Activated CD4-positive, alpha-beta T cell treated with anti-CD3 and anti-CD28 coated beads, Interleukin-2, amount 10 ng/mL, durations not matched to agents 7 days and 5 days (primary cell): ENCODE data around the gene DLGAP1. TPM values are rescaled to one million over a fixed set of nuclear protein-coding genes. Genes with fewer than 3 reads are reported as not detected.

Experiments
- CTCF ChIA-PET: fragments of 350-600 bp; sonication (Branson Sonifier 250); formaldehyde crosslinking; loops from one replicate; lab custom pipeline; 2021; ENCODE audit warnings: antibody characterized with exemption; lab: Charles Lee
- POLR2A ChIA-PET: fragments of 350-600 bp; sonication (Branson Sonifier 250); formaldehyde crosslinking; loops from one replicate; lab custom pipeline; 2021; ENCODE audit warnings: antibody characterized with exemption; lab: Charles Lee
- DNase-seq: peaks from one replicate; pipeline ENCODE4 v3.0.0-alpha.2; 2020
- H3K27ac Mint-ChIP-seq: one replicate; pipeline ENCODE4 v1.8.0; 2021; ENCODE audit warnings: mild to moderate bottlenecking, moderate library complexity, mixed read lengths
- H3K27me3 Mint-ChIP-seq: one replicate; pipeline ENCODE4 v1.8.0; 2021; ENCODE audit warnings: mixed read lengths
- H3K36me3 Mint-ChIP-seq: one replicate; pipeline ENCODE4 v1.8.0; 2021; ENCODE audit warnings: low read depth, mixed read lengths
- H3K4me1 Mint-ChIP-seq: one replicate; pipeline ENCODE4 v1.8.0; 2021; ENCODE audit warnings: mixed read lengths
- H3K4me3 Mint-ChIP-seq: one replicate; pipeline ENCODE4 v1.8.0; 2021; ENCODE audit warnings: mild to moderate bottlenecking, moderate library complexity, mixed read lengths
- H3K9me3 Mint-ChIP-seq: one replicate; pipeline ENCODE4 v1.8.0; 2021; ENCODE audit warnings: mixed read lengths
- total RNA-seq, 2 experiments: library from RNA; stranded (reverse); gene quantifications; one replicate each; pipeline ENCODE4 v1.2.3, GENCODE V29; 2021

The DLGAP1 gene
- total RNA-seq, 2 experiments from 2014 or later = 0.10 TPM; not detected in 1

GRCh38 chr18:4143585-4143984 is 311.5 kb downstream of the DLGAP1 start:
- no peak overlapping the region for H3K4me3 Mint-ChIP-seq
- no peaks in the 10 kb centered on the region for H3K4me1 Mint-ChIP-seq
- no peaks in the 10 kb centered on the region for H3K27me3 Mint-ChIP-seq
- no peaks in the 10 kb centered on the region for H3K9me3 Mint-ChIP-seq
- DNase-seq = no peak
- ChIA-PET POLR2A (no interaction called here), CTCF (interaction anchor here (1.1 kb wide), 1 partner anchor 12 kb away, joined by 3 read pairs; no protein-coding TSS in a partner anchor)
- H3K27ac Mint-ChIP-seq = no peak overlapping the region
- no peaks in the 10 kb centered on the region for H3K36me3 Mint-ChIP-seq

GRCh38 chr18:4142876-4143275 is 312.2 kb downstream of the DLGAP1 start:
- ChIA-PET CTCF (no interaction called here), POLR2A (no interaction called here)
- no peaks in the 10 kb centered on the region for H3K4me1 Mint-ChIP-seq
- no peak overlapping the region for H3K4me3 Mint-ChIP-seq
- no peak overlapping the region for H3K27ac Mint-ChIP-seq
- H3K9me3 Mint-ChIP-seq = no peaks in the 10 kb centered on the region
- no peaks in the 10 kb centered on the region for H3K27me3 Mint-ChIP-seq
- DNase-seq = no peak
- no peaks in the 10 kb centered on the region for H3K36me3 Mint-ChIP-seq

- H3K27me3 Mint-ChIP-seq = no peaks in the 10 kb centered on the region
- DNase-seq = no peak
- no peaks in the 10 kb centered on the region for H3K36me3 Mint-ChIP-seq
- H3K4me3 Mint-ChIP-seq = no peak overlapping the region
- ChIA-PET POLR2A (no interaction called here), CTCF (no interaction called here)
- no peaks in the 10 kb centered on the region for H3K4me1 Mint-ChIP-seq
- no peak overlapping the region for H3K27ac Mint-ChIP-seq
- H3K9me3 Mint-ChIP-seq = no peaks in the 10 kb centered on the region
These were observed 320.4 kb downstream of the DLGAP1 start for GRCh38 chr18:4134700-4135099.

- POLR2A ChIA-PET = no interaction called here
- no peaks in the 10 kb centered on the region for H3K27me3 Mint-ChIP-seq
These were observed 324.1 kb downstream of the DLGAP1 start for GRCh38 chr18:4130734-4131719.

GRCh38 chr18:4126939-4127338 is 328.2 kb downstream of the DLGAP1 start:
- ChIA-PET CTCF (interaction anchor here (0.6 kb wide), 1 partner anchor 184 kb away, joined by 3 read pairs; no protein-coding TSS in a partner anchor), POLR2A (no interaction called here)
- H3K27ac Mint-ChIP-seq = no peak overlapping the region

More at GRCh38 chr18:4130734-4131719, 324.1 kb downstream of the DLGAP1 start:
- CTCF ChIA-PET = no interaction called here
- DNase-seq = no peak
- H3K9me3 Mint-ChIP-seq = no peaks in the 10 kb centered on the region
- H3K4me1 Mint-ChIP-seq = no peaks in the 10 kb centered on the region
- H3K27ac Mint-ChIP-seq = no peak overlapping the region
- no peak overlapping the region for H3K4me3 Mint-ChIP-seq
- no peaks in the 10 kb centered on the region for H3K36me3 Mint-ChIP-seq

GRCh38 chr18:4125627-4126230 is 329.4 kb downstream of the DLGAP1 start:
- ChIA-PET CTCF (no interaction called here), POLR2A (no interaction called here)
- Mint-ChIP-seq H3K27me3 (no peaks in the 10 kb centered on the region), H3K4me1 (no peaks in the 10 kb centered on the region), H3K9me3 (no peaks in the 10 kb centered on the region), H3K36me3 (no peaks in the 10 kb centered on the region), H3K4me3 (no peak overlapping the region), H3K27ac (no peak overlapping the region)
- no peak for DNase-seq

More at GRCh38 chr18:4126939-4127338, 328.2 kb downstream of the DLGAP1 start:
- Mint-ChIP-seq H3K9me3 (no peaks in the 10 kb centered on the region), H3K4me1 (no peaks in the 10 kb centered on the region), H3K27me3 (no peaks in the 10 kb centered on the region), H3K36me3 (no peaks in the 10 kb centered on the region), H3K4me3 (no peak overlapping the region)
- no peak for DNase-seq

- Mint-ChIP-seq H3K36me3 (no peaks in the 10 kb centered on the region), H3K4me3 (no peak overlapping the region), H3K9me3 (no peaks in the 10 kb centered on the region), H3K27ac (no peak overlapping the region), H3K4me1 (no peaks in the 10 kb centered on the region), H3K27me3 (no peaks in the 10 kb centered on the region)
- DNase-seq = no peak
- ChIA-PET CTCF (no interaction called here), POLR2A (no interaction called here)
These were observed 329.9 kb downstream of the DLGAP1 start for GRCh38 chr18:4125224-4125623.

GRCh38 chr18:4119813-4120212 is 335.3 kb downstream of the DLGAP1 start:
- Mint-ChIP-seq H3K27me3 (no peaks in the 10 kb centered on the region), H3K27ac (no peak overlapping the region), H3K9me3 (no peaks in the 10 kb centered on the region), H3K4me3 (no peak overlapping the region), H3K4me1 (no peaks in the 10 kb centered on the region), H3K36me3 (no peaks in the 10 kb centered on the region)
- ChIA-PET CTCF (interaction anchor here (1.1 kb wide), 1 partner anchor 11 kb away, joined by 3 read pairs; no protein-coding TSS in a partner anchor), POLR2A (no interaction called here)
- no peak for DNase-seq

- DNase-seq = no peak
- Mint-ChIP-seq H3K36me3 (no peaks in the 10 kb centered on the region), H3K27ac (no peak overlapping the region), H3K4me1 (no peaks in the 10 kb centered on the region), H3K4me3 (no peak overlapping the region), H3K27me3 (no peaks in the 10 kb centered on the region), H3K9me3 (no peaks in the 10 kb centered on the region)
- ChIA-PET CTCF (interaction anchor here (1.1 kb wide), 1 partner anchor 10 kb away, joined by 3 read pairs; no protein-coding TSS in a partner anchor), POLR2A (no interaction called here)
These were observed 335.9 kb downstream of the DLGAP1 start for GRCh38 chr18:4119127-4119648.

- Mint-ChIP-seq H3K4me3 (no peak overlapping the region), H3K27ac (no peak overlapping the region), H3K27me3 (peaks cover 3% of the 10 kb centered on the region), H3K36me3 (no peaks in the 10 kb centered on the region), H3K4me1 (no peaks in the 10 kb centered on the region), H3K9me3 (no peaks in the 10 kb centered on the region)
- CTCF ChIA-PET = interaction anchor here (1.4 kb wide), 1 partner anchor 951 kb away, joined by 3 read pairs; no protein-coding TSS in a partner anchor
- no peak for DNase-seq
- POLR2A ChIA-PET = no interaction called here
These were observed 347.1 kb downstream of the DLGAP1 start for GRCh38 chr18:4108016-4108415.

- DNase-seq = no peak
- Mint-ChIP-seq H3K36me3 (no peaks in the 10 kb centered on the region), H3K9me3 (no peaks in the 10 kb centered on the region), H3K4me3 (no peak overlapping the region), H3K4me1 (no peaks in the 10 kb centered on the region), H3K27me3 (peaks cover 3% of the 10 kb centered on the region), H3K27ac (no peak overlapping the region)
- POLR2A ChIA-PET = no interaction called here
- CTCF ChIA-PET = interaction anchor here (0.9 to 1.8 kb wide), 3 partner anchors 10 to 951 kb away, joined by 3 to 8 read pairs (median 4); no protein-coding TSS in a partner anchor
These were observed 348.0 kb downstream of the DLGAP1 start for GRCh38 chr18:4107049-4107467.

- Mint-ChIP-seq H3K4me1 (no peaks in the 10 kb centered on the region), H3K4me3 (no peak overlapping the region), H3K27ac (no peak overlapping the region), H3K9me3 (no peaks in the 10 kb centered on the region), H3K27me3 (peaks cover 3% of the 10 kb centered on the region), H3K36me3 (no peaks in the 10 kb centered on the region)
- ChIA-PET POLR2A (no interaction called here), CTCF (interaction anchor here (0.9 to 1.8 kb wide), 3 partner anchors 10 to 952 kb away, joined by 3 to 8 read pairs (median 4); no protein-coding TSS in a partner anchor)
- DNase-seq = peak; percentile 71
These were observed 348.6 kb downstream of the DLGAP1 start for GRCh38 chr18:4106407-4107033.
